ENCODE measurements around the gene SLC16A2.

- TF ChIP-seq CTCF (conservative IDR thresholded peaks at IDR 0.05; ENCODE audit: low read depth, low read length) (no peak), EZH2 (IDR thresholded peaks at IDR 0.05; ENCODE audit: borderline replicate concordance, low read depth, low read length, poor library complexity, severe bottlenecking) (no peak)
These were observed 115.6 kb downstream of the SLC16A2 start for GRCh38 chrX:74536832-74537371.
